HCT116 (cell line): ENCODE data around the gene CYP46A1.

Experiments used
- CTCF ChIP-seq, 3 experiments: fragments of 200-600 bp in 1 of 3; sonication (generic) in 1 of 3; IDR thresholded peaks in 2 of 3; conservative IDR thresholded peaks in 1 of 3; 2 replicates each; pipeline ENCODE4 v1.5.1; 2012 to 2017; ENCODE audit warnings: low read depth in 2 of 3, low read length in 2 of 3, antibody characterized with exemption in 1 of 3, borderline replicate concordance in 1 of 3, control low read depth in 1 of 3, mild to moderate bottlenecking in 1 of 3, mixed read lengths in 1 of 3, mixed run types in 1 of 3, moderate library complexity in 1 of 3; ENCODE audit not compliant: insufficient read depth in 1 of 3
- EZH2phosphoT487 ChIP-seq: fragments of 200-600 bp; IDR thresholded peaks from 2 replicates; pipeline ENCODE4 v1.6.1; 2018; ENCODE audit warnings: antibody characterized with exemption, borderline replicate concordance
- JUND ChIP-seq: IDR thresholded peaks from 2 replicates; pipeline ENCODE4 v1.6.1; 2012
- POLR2A ChIP-seq: IDR thresholded peaks from 2 replicates; pipeline ENCODE4 v1.7.0; 2011; ENCODE audit warnings: borderline replicate concordance; ENCODE audit not compliant: insufficient read depth, insufficient read length; ENCODE audit errors: extremely low read depth
- POLR2AphosphoS5 ChIP-seq: IDR thresholded peaks from 2 replicates; pipeline ENCODE4 v1.6.1; 2011; ENCODE audit warnings: mild to moderate bottlenecking, low read depth, low read length, moderate library complexity
- SIN3A ChIP-seq: IDR thresholded peaks from 2 replicates; pipeline ENCODE4 v1.6.1; 2012; ENCODE audit warnings: low read depth
- YY1 ChIP-seq: IDR thresholded peaks from 2 replicates; pipeline ENCODE4 v1.6.1; 2011; ENCODE audit warnings: low read length, low read depth, moderate library complexity, mild to moderate bottlenecking; ENCODE audit not compliant: insufficient replicate concordance; ENCODE audit errors: extremely low read depth
- ZFX ChIP-seq: fragments of 450-650 bp; IDR thresholded peaks from 2 replicates; pipeline ENCODE4 v1.6.1; 2017
- TF ChIP-seq, protein P1 (sequence below): IDR thresholded peaks from 2 replicates; pipeline ENCODE4 v1.6.1; 2011; ENCODE audit warnings: mild to moderate bottlenecking, low read length, moderate library complexity; ENCODE audit not compliant: insufficient replicate concordance; ENCODE audit errors: extremely low read depth
- TF ChIP-seq, protein P2 (sequence below): IDR thresholded peaks from 2 replicates; pipeline ENCODE4 v1.6.1; 2012

GRCh38 chr14:99742509-99743487 is 58.7 kb downstream of the CYP46A1 start:
- TF ChIP-seq SIN3A (no peak), JUND (no peak), CTCF (IDR thresholded peaks at IDR 0.05 in 2 of 3, conservative IDR thresholded peaks at IDR 0.05 in 1 of 3; ENCODE audit: borderline replicate concordance in 1 of 3, insufficient read depth in 1 of 3, low read depth in 2 of 3, low read length in 2 of 3) (no peak), POLR2A (no peak), EZH2phosphoT487 (no peak), POLR2AphosphoS5 (no peak), YY1 (no peak), ZFX (no peak)
- TF ChIP-seq, protein P1, sequence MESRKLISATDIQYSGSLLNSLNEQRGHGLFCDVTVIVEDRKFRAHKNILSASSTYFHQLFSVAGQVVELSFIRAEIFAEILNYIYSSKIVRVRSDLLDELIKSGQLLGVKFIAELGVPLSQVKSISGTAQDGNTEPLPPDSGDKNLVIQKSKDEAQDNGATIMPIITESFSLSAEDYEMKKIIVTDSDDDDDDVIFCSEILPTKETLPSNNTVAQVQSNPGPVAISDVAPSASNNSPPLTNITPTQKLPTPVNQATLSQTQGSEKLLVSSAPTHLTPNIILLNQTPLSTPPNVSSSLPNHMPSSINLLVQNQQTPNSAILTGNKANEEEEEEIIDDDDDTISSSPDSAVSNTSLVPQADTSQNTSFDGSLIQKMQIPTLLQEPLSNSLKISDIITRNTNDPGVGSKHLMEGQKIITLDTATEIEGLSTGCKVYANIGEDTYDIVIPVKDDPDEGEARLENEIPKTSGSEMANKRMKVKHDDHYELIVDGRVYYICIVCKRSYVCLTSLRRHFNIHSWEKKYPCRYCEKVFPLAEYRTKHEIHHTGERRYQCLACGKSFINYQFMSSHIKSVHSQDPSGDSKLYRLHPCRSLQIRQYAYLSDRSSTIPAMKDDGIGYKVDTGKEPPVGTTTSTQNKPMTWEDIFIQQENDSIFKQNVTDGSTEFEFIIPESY: no peak
- TF ChIP-seq, protein P2, sequence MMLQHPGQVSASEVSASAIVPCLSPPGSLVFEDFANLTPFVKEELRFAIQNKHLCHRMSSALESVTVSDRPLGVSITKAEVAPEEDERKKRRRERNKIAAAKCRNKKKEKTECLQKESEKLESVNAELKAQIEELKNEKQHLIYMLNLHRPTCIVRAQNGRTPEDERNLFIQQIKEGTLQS: no peak
